IMR-90 (cell line): ENCODE results near the gene MYO1A. TPM values are rescaled to one million over a fixed set of nuclear protein-coding genes. Genes with fewer than 3 reads are reported as not detected.
"Not testable (repeated sequence)": the region's sequence is repeated elsewhere in the genome, so short reads cannot be mapped to it uniquely, and the experiment has no call there.

ENCODE experiments used
- ATAC-seq: fragments of 200-7000 bp; cut with Tn5 transposase; 2 replicates; pipeline ENCODE4 v1.9.1; 2020; ENCODE audit warnings: low read depth, mild to moderate bottlenecking, moderate library complexity
- BruUV-seq: library from RNA; stranded (reverse); fragments of 400-500 nt; replicated peaks from 2 replicates; lab custom pipeline; 2021; lab: Mats Ljungman, UMichigan
- CTCF ChIA-PET: fragments of 300-600 bp; formaldehyde crosslinking; extraction: SDS; loops from one replicate; lab custom pipeline; 2021; ENCODE audit warnings: antibody characterized with exemption; lab: Yijun Ruan, JAX
- POLR2A ChIA-PET: fragments of 300-600 bp; sonication (Branson Sonifier 250); formaldehyde crosslinking; loops from one replicate; lab custom pipeline; 2022; ENCODE audit warnings: antibody characterized with exemption; ENCODE audit not compliant: unreplicated experiment; lab: Charles Lee
- DNase-seq: peaks from one replicate; pipeline ENCODE4 v3.0.0; 2013
- H2AFZ ChIP-seq: replicated peaks from 2 replicates; pipeline ENCODE3; 2013; ENCODE audit warnings: low read length, mild to moderate bottlenecking; ENCODE audit not compliant: poor library complexity
- H2AK5ac ChIP-seq: 2 replicates; pipeline ENCODE4 v1.6.1; 2013; ENCODE audit warnings: low read depth, low read length, inconsistent platforms
- H2AK9ac ChIP-seq: replicated peaks from 2 replicates; pipeline ENCODE3; 2013; ENCODE audit warnings: mild to moderate bottlenecking, low read depth, low read length, moderate library complexity; ENCODE audit not compliant: poor library complexity
- H2BK120ac ChIP-seq: 2 replicates; pipeline ENCODE4 v1.6.1; 2013; ENCODE audit warnings: low read depth, low read length, inconsistent platforms
- H2BK15ac ChIP-seq: 3 replicates; pipeline ENCODE4 v1.6.1; 2013; ENCODE audit warnings: low read depth, low read length, inconsistent platforms
- H2BK20ac ChIP-seq: 2 replicates; pipeline ENCODE4 v1.6.1; 2013; ENCODE audit warnings: low read depth, mild to moderate bottlenecking, inconsistent platforms, low read length, moderate library complexity
- H2BK5ac ChIP-seq: 2 replicates; pipeline ENCODE4 v1.6.1; 2013; ENCODE audit warnings: mild to moderate bottlenecking, low read depth, low read length, inconsistent platforms; ENCODE audit not compliant: poor library complexity, severe bottlenecking
- H3K14ac ChIP-seq: replicated peaks from 2 replicates; pipeline ENCODE4 v1.6.1; 2013; ENCODE audit warnings: low read depth, low read length, inconsistent platforms
- H3K18ac ChIP-seq: 2 replicates; pipeline ENCODE4 v1.6.1; 2013; ENCODE audit warnings: low read depth, low read length, control low read depth
- H3K23ac ChIP-seq: 2 replicates; pipeline ENCODE4 v1.6.1; 2013; ENCODE audit warnings: low read depth, low read length, inconsistent platforms
- H3K27ac ChIP-seq: 2 replicates; pipeline ENCODE4 v1.5.1; 2013; ENCODE audit warnings: mild to moderate bottlenecking, control low read depth, low read length; ENCODE audit not compliant: insufficient read depth
- H3K27me3 ChIP-seq: 2 replicates; pipeline ENCODE4 v1.6.1; 2013; ENCODE audit warnings: low read length; ENCODE audit not compliant: control insufficient read depth, insufficient read depth
- H3K36me3 ChIP-seq: 2 replicates; pipeline ENCODE4 v1.6.1; 2013; ENCODE audit warnings: low read length, mixed read lengths; ENCODE audit not compliant: control insufficient read depth, insufficient read depth
- H3K4ac ChIP-seq: 2 replicates; pipeline ENCODE4 v1.6.1; 2013; ENCODE audit warnings: low read depth, low read length, inconsistent platforms
- H3K4me1 ChIP-seq: 2 replicates; pipeline ENCODE4 v1.6.1; 2013; ENCODE audit warnings: low read length, mixed read lengths; ENCODE audit not compliant: control insufficient read depth, insufficient read depth
- H3K4me2 ChIP-seq: 2 replicates; pipeline ENCODE4 v1.6.1; 2013; ENCODE audit warnings: low read depth, mild to moderate bottlenecking, control low read depth, low read length, moderate library complexity
- H3K4me3 ChIP-seq: 2 replicates; pipeline ENCODE4 v1.5.1; 2013; ENCODE audit warnings: low read depth, mild to moderate bottlenecking, control low read depth, low read length, moderate library complexity; ENCODE audit not compliant: insufficient read depth
- H3K56ac ChIP-seq: 2 replicates; pipeline ENCODE4 v1.6.1; 2013; ENCODE audit warnings: low read length, inconsistent platforms; ENCODE audit not compliant: insufficient read depth; ENCODE audit errors: extremely low read depth
- H3K79me1 ChIP-seq, 2 experiments: 2 replicates each; pipeline ENCODE4 v1.6.1; 2013; ENCODE audit warnings: low read length in 2 of 2, inconsistent platforms in 1 of 2, low read depth in 1 of 2
- H3K9ac ChIP-seq: 2 replicates; pipeline ENCODE4 v1.6.1; 2013; ENCODE audit warnings: low read depth, low read length, control low read depth
- H3K9me1 ChIP-seq: 2 replicates; pipeline ENCODE4 v1.6.1; 2013; ENCODE audit warnings: low read length, inconsistent platforms; ENCODE audit not compliant: insufficient read depth
- H3K9me3 ChIP-seq: 2 replicates; pipeline ENCODE4 v1.6.1; 2013; ENCODE audit warnings: low read length; ENCODE audit not compliant: control insufficient read depth, insufficient read depth
- H4K20me1 ChIP-seq: 2 replicates; pipeline ENCODE4 v1.6.1; 2013; ENCODE audit warnings: low read length, inconsistent platforms; ENCODE audit not compliant: insufficient read depth
- H4K5ac ChIP-seq: 2 replicates; pipeline ENCODE4 v1.6.1; 2013; ENCODE audit warnings: mild to moderate bottlenecking, low read depth, low read length, control low read depth
- H4K8ac ChIP-seq, 2 experiments: 2 replicates each; pipeline ENCODE4 v1.6.1; 2013; ENCODE audit warnings: low read depth in 2 of 2, low read length in 2 of 2, control low read depth in 1 of 2, inconsistent platforms in 1 of 2
- H4K91ac ChIP-seq: 2 replicates; pipeline ENCODE4 v1.6.1; 2013; ENCODE audit warnings: low read depth, low read length, inconsistent platforms; ENCODE audit not compliant: insufficient read depth
- WGBS, 2 experiments: methylation state at CpG; one replicate each; pipeline versions ENCODE4 v1.1.5 to v1.1.7; 2013; ENCODE audit warnings: missing lambda C conversion rate in 2 of 2; ENCODE audit not compliant: insufficient read length in 1 of 2; ENCODE audit errors: extremely low coverage in 2 of 2; 5-methylcytosine and 5-hydroxymethylcytosine counted together
- dilution Hi-C: fragments of 300-500 bp; cut with HindIII; formaldehyde crosslinking; loops from one replicate; pipeline ENCODE4 v1.14.3; 2018; ENCODE audit warnings: low sequenced_read_pairs; ENCODE audit not compliant: unreplicated experiment
- in situ Hi-C: fragments of 300-500 bp; cut with MboI; formaldehyde crosslinking; loops from 3 replicates; pipeline ENCODE4 v1.14.3; 2019; ENCODE audit warnings: low sequenced_read_pairs, inconsistent platforms, mixed read lengths
- intact Hi-C: fragments of 100-400 bp; cut with micrococcal nuclease; formaldehyde crosslinking; loops from 2 replicates; pipeline ENCODE4 v1.10.0; 2022
- polyA plus RNA-seq, 3 experiments: library from polyadenylated mRNA; depleted of rRNA; stranded (reverse); fragments of >200 nt; gene quantifications; 2 replicates each; pipeline ENCODE4 v1.2.3, GENCODE V29; 2012; ENCODE audit warnings: low replicate concordance in 1 of 3
- total RNA-seq: library from RNA; depleted of rRNA; stranded (reverse); fragments of >200 nt; gene quantifications from 2 replicates; pipeline ENCODE4 v1.2.3, GENCODE V29; 2012

The MYO1A gene
- total and polyA plus RNA-seq, 2 of the 4 experiments (the other 2 are of a cell fraction): under 0.01 TPM; not detected in 1

DNA sequence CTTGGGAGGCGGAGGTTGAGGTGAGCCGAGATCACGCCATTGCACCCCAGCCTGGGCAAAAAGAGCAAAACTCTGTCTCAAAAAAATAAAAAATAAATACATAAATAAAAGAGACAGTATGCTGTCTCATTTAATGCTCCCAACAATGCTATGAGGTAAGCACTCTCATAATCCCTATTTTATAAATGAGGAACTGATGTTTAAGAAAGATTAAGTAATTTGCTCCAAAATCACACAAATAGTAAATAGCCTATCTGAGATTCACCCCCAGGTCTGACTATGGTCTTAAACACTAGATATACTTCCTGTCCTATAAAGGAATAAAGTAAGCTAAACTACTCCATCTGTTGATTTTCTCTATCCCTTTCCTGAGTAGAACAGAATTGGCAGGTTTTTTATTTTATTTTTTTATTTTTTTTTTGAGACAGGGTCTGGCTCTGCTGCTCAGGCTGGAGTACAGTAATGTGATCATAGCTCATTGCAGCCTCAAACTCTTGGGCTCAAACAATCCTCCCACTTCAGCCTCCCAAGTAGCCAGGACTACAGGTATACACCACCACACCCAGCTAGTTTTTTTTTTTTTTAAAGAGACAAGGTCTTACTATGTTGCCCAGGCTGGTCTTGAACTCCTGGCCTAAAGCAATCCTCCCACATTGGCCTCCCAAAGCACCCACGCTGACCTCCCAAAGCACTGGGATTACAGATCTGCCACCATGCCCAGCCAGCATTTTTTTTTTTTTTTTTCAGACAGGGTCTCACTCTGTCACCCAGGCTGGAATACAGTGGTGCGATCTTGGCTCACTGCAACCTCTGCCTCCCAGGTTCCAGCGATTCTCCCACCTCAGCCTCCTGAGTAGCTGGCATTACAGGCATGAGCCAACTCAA, 23.9 kb upstream of the MYO1A start:
- H3K14ac ChIP-seq, H2BK15ac ChIP-seq, H3K9me3 ChIP-seq, H2BK5ac ChIP-seq, H3K56ac ChIP-seq, H2AK5ac ChIP-seq, H3K9ac ChIP-seq, H3K4me1 ChIP-seq, H3K23ac ChIP-seq, H3K4me3 ChIP-seq, H2BK20ac ChIP-seq, H3K27me3 ChIP-seq, ATAC-seq, dilution Hi-C loops, H3K36me3 ChIP-seq, DNase-seq, H2BK120ac ChIP-seq, BruUV-seq, in situ Hi-C loops, H4K8ac ChIP-seq, H2AFZ ChIP-seq, H3K4me2 ChIP-seq, H4K20me1 ChIP-seq, H2AK9ac ChIP-seq, H3K9me1 ChIP-seq, H3K18ac ChIP-seq: not testable (repeated sequence)
- peak overlapping the region; percentile 50; the same call in 1 of the 2 replicates for H3K27ac ChIP-seq
- intact Hi-C loops: loop anchor here (2.0 kb wide), 1 partner anchor 15 kb away; the partner anchor contains the start of gene NAB2
- H4K91ac ChIP-seq: peak overlapping the region; percentile 32; the same call in 1 of the 2 replicates
- 0 out of 2 replicates have a peak overlapping the region, but pooled peaks have one; percentile 9 for H3K4ac ChIP-seq
- ChIA-PET POLR2A (interaction anchor here (0.6 kb wide), 1 partner anchor 98 kb away, joined by 3 read pairs; no protein-coding TSS in a partner anchor), CTCF (interaction anchor here (0.6 to 2.7 kb wide), 3 partner anchors 11 to 38 kb away, joined by 3 to 11 read pairs (median 4); no protein-coding TSS in a partner anchor)
- H3K79me1 ChIP-seq: peaks cover 3 to 23% of the 10 kb centered on the region in 2 experiments; a peak in 2 of 4 replicates
- H4K5ac ChIP-seq: peak overlapping the region; percentile 66
- WGBS, 2 experiments: 100% methylated on average over 1 of the region's 6 CpGs; no CpG with 5 or more reads in 1 of the 2 experiments
